IMR-90 (cell line): ENCODE results near the gene GRIK5. TPM values are rescaled to one million over a fixed set of nuclear protein-coding genes. Genes with fewer than 3 reads are reported as not detected.
"Not testable (repeated sequence)": the region's sequence is repeated elsewhere in the genome, so short reads cannot be mapped to it uniquely, and the experiment has no call there.

Experiments
- ATAC-seq: fragments of 200-7000 bp; cut with Tn5 transposase; 2 replicates; pipeline ENCODE4 v1.9.1; 2020; ENCODE audit warnings: low read depth, mild to moderate bottlenecking, moderate library complexity
- BruUV-seq: library from RNA; stranded (reverse); fragments of 400-500 nt; replicated peaks from 2 replicates; lab custom pipeline; 2021; lab: Mats Ljungman, UMichigan
- CTCF ChIA-PET: fragments of 300-600 bp; formaldehyde crosslinking; extraction: SDS; loops from one replicate; lab custom pipeline; 2021; ENCODE audit warnings: antibody characterized with exemption; lab: Yijun Ruan, JAX
- POLR2A ChIA-PET: fragments of 300-600 bp; sonication (Branson Sonifier 250); formaldehyde crosslinking; loops from one replicate; lab custom pipeline; 2022; ENCODE audit warnings: antibody characterized with exemption; ENCODE audit not compliant: unreplicated experiment; lab: Charles Lee
- DNase-seq: peaks from one replicate; pipeline ENCODE4 v3.0.0; 2013
- H2AFZ ChIP-seq: replicated peaks from 2 replicates; pipeline ENCODE3; 2013; ENCODE audit warnings: low read length, mild to moderate bottlenecking; ENCODE audit not compliant: poor library complexity
- H2AK5ac ChIP-seq: 2 replicates; pipeline ENCODE4 v1.6.1; 2013; ENCODE audit warnings: low read depth, low read length, inconsistent platforms
- H2AK9ac ChIP-seq: replicated peaks from 2 replicates; pipeline ENCODE3; 2013; ENCODE audit warnings: mild to moderate bottlenecking, low read depth, low read length, moderate library complexity; ENCODE audit not compliant: poor library complexity
- H2BK120ac ChIP-seq: 2 replicates; pipeline ENCODE4 v1.6.1; 2013; ENCODE audit warnings: low read depth, low read length, inconsistent platforms
- H2BK15ac ChIP-seq: 3 replicates; pipeline ENCODE4 v1.6.1; 2013; ENCODE audit warnings: low read depth, low read length, inconsistent platforms
- H2BK20ac ChIP-seq: 2 replicates; pipeline ENCODE4 v1.6.1; 2013; ENCODE audit warnings: low read depth, mild to moderate bottlenecking, inconsistent platforms, low read length, moderate library complexity
- H2BK5ac ChIP-seq: 2 replicates; pipeline ENCODE4 v1.6.1; 2013; ENCODE audit warnings: mild to moderate bottlenecking, low read depth, low read length, inconsistent platforms; ENCODE audit not compliant: poor library complexity, severe bottlenecking
- H3K14ac ChIP-seq: replicated peaks from 2 replicates; pipeline ENCODE4 v1.6.1; 2013; ENCODE audit warnings: low read depth, low read length, inconsistent platforms
- H3K18ac ChIP-seq: 2 replicates; pipeline ENCODE4 v1.6.1; 2013; ENCODE audit warnings: low read depth, low read length, control low read depth
- H3K23ac ChIP-seq: 2 replicates; pipeline ENCODE4 v1.6.1; 2013; ENCODE audit warnings: low read depth, low read length, inconsistent platforms
- H3K27ac ChIP-seq: 2 replicates; pipeline ENCODE4 v1.5.1; 2013; ENCODE audit warnings: mild to moderate bottlenecking, control low read depth, low read length; ENCODE audit not compliant: insufficient read depth
- H3K27me3 ChIP-seq: 2 replicates; pipeline ENCODE4 v1.6.1; 2013; ENCODE audit warnings: low read length; ENCODE audit not compliant: control insufficient read depth, insufficient read depth
- H3K36me3 ChIP-seq: 2 replicates; pipeline ENCODE4 v1.6.1; 2013; ENCODE audit warnings: low read length, mixed read lengths; ENCODE audit not compliant: control insufficient read depth, insufficient read depth
- H3K4ac ChIP-seq: 2 replicates; pipeline ENCODE4 v1.6.1; 2013; ENCODE audit warnings: low read depth, low read length, inconsistent platforms
- H3K4me1 ChIP-seq: 2 replicates; pipeline ENCODE4 v1.6.1; 2013; ENCODE audit warnings: low read length, mixed read lengths; ENCODE audit not compliant: control insufficient read depth, insufficient read depth
- H3K4me2 ChIP-seq: 2 replicates; pipeline ENCODE4 v1.6.1; 2013; ENCODE audit warnings: low read depth, mild to moderate bottlenecking, control low read depth, low read length, moderate library complexity
- H3K4me3 ChIP-seq: 2 replicates; pipeline ENCODE4 v1.5.1; 2013; ENCODE audit warnings: low read depth, mild to moderate bottlenecking, control low read depth, low read length, moderate library complexity; ENCODE audit not compliant: insufficient read depth
- H3K56ac ChIP-seq: 2 replicates; pipeline ENCODE4 v1.6.1; 2013; ENCODE audit warnings: low read length, inconsistent platforms; ENCODE audit not compliant: insufficient read depth; ENCODE audit errors: extremely low read depth
- H3K79me1 ChIP-seq, 2 experiments: 2 replicates each; pipeline ENCODE4 v1.6.1; 2013; ENCODE audit warnings: low read length in 2 of 2, inconsistent platforms in 1 of 2, low read depth in 1 of 2
- H3K9ac ChIP-seq: 2 replicates; pipeline ENCODE4 v1.6.1; 2013; ENCODE audit warnings: low read depth, low read length, control low read depth
- H3K9me1 ChIP-seq: 2 replicates; pipeline ENCODE4 v1.6.1; 2013; ENCODE audit warnings: low read length, inconsistent platforms; ENCODE audit not compliant: insufficient read depth
- H3K9me3 ChIP-seq: 2 replicates; pipeline ENCODE4 v1.6.1; 2013; ENCODE audit warnings: low read length; ENCODE audit not compliant: control insufficient read depth, insufficient read depth
- H4K20me1 ChIP-seq: 2 replicates; pipeline ENCODE4 v1.6.1; 2013; ENCODE audit warnings: low read length, inconsistent platforms; ENCODE audit not compliant: insufficient read depth
- H4K5ac ChIP-seq: 2 replicates; pipeline ENCODE4 v1.6.1; 2013; ENCODE audit warnings: mild to moderate bottlenecking, low read depth, low read length, control low read depth
- H4K8ac ChIP-seq, 2 experiments: 2 replicates each; pipeline ENCODE4 v1.6.1; 2013; ENCODE audit warnings: low read depth in 2 of 2, low read length in 2 of 2, control low read depth in 1 of 2, inconsistent platforms in 1 of 2
- H4K91ac ChIP-seq: 2 replicates; pipeline ENCODE4 v1.6.1; 2013; ENCODE audit warnings: low read depth, low read length, inconsistent platforms; ENCODE audit not compliant: insufficient read depth
- WGBS, 2 experiments: methylation state at CpG; one replicate each; pipeline versions ENCODE4 v1.1.5 to v1.1.7; 2013; ENCODE audit warnings: missing lambda C conversion rate in 2 of 2; ENCODE audit not compliant: insufficient read length in 1 of 2; ENCODE audit errors: extremely low coverage in 2 of 2; 5-methylcytosine and 5-hydroxymethylcytosine counted together
- dilution Hi-C: fragments of 300-500 bp; cut with HindIII; formaldehyde crosslinking; loops from one replicate; pipeline ENCODE4 v1.14.3; 2018; ENCODE audit warnings: low sequenced_read_pairs; ENCODE audit not compliant: unreplicated experiment
- in situ Hi-C: fragments of 300-500 bp; cut with MboI; formaldehyde crosslinking; loops from 3 replicates; pipeline ENCODE4 v1.14.3; 2019; ENCODE audit warnings: low sequenced_read_pairs, inconsistent platforms, mixed read lengths
- intact Hi-C: fragments of 100-400 bp; cut with micrococcal nuclease; formaldehyde crosslinking; loops from 2 replicates; pipeline ENCODE4 v1.10.0; 2022
- polyA plus RNA-seq, 3 experiments: library from polyadenylated mRNA; depleted of rRNA; stranded (reverse); fragments of >200 nt; gene quantifications; 2 replicates each; pipeline ENCODE4 v1.2.3, GENCODE V29; 2012; ENCODE audit warnings: low replicate concordance in 1 of 3
- total RNA-seq: library from RNA; depleted of rRNA; stranded (reverse); fragments of >200 nt; gene quantifications from 2 replicates; pipeline ENCODE4 v1.2.3, GENCODE V29; 2012

The GRIK5 gene
- total and polyA plus RNA-seq, 2 of the 4 experiments (the other 2 are of a cell fraction), result 0.10 TPM; not detected in 1

GRCh38 chr19:42012747-42013146 lies 57.3 kb downstream of the GRIK5 start:
- H3K9ac ChIP-seq, H3K18ac ChIP-seq, H2AK9ac ChIP-seq, H2BK15ac ChIP-seq, intact Hi-C loops, ATAC-seq, H3K9me1 ChIP-seq, H4K5ac ChIP-seq, H3K79me1 ChIP-seq, H3K36me3 ChIP-seq, H3K27me3 ChIP-seq, H4K20me1 ChIP-seq, dilution Hi-C loops, H3K4me2 ChIP-seq, H3K9me3 ChIP-seq, H3K14ac ChIP-seq, H2BK5ac ChIP-seq, H4K8ac ChIP-seq, BruUV-seq, H2AFZ ChIP-seq, H3K27ac ChIP-seq, DNase-seq, H3K56ac ChIP-seq, H3K4ac ChIP-seq, H4K91ac ChIP-seq, in situ Hi-C loops, H2AK5ac ChIP-seq, H3K4me1 ChIP-seq, H3K4me3 ChIP-seq, H3K23ac ChIP-seq, H2BK120ac ChIP-seq, H2BK20ac ChIP-seq: not testable (repeated sequence)
- CTCF ChIA-PET, result interaction anchor here (0.6 to 0.7 kb wide), 2 partner anchors 12 to 442 kb away, joined by 3 to 6 read pairs; no protein-coding TSS in a partner anchor
- no CpG with 5 or more reads among the region's 3 CpGs for WGBS, 2 experiments
- POLR2A ChIA-PET, result interaction anchor here (0.6 kb wide), 1 partner anchor 396 kb away, joined by 3 read pairs; no protein-coding TSS in a partner anchor
